Stimulated activated naive B cell treated with anti-CD40 and anti-IgM and Interleukin-4, amounts not matched to agents 10 μg/mL and 1 μg/mL and 100 μg/mL, for 72 hours (primary cell): ENCODE results near the gene ATXN1.
"Not testable (repeated sequence)": the region's sequence is repeated elsewhere in the genome, so short reads cannot be mapped to it uniquely, and the experiment has no call there.

Experiments
- ATAC-seq, 2 donors: fragments of 150-1000 bp; cut with Tn5 transposase; replicated peaks; 2 replicates each; pipeline ENCODE4 v1.10.0; 2021; ENCODE audit warnings: moderate library complexity in 1 of 2
- DNase-seq: peaks from one replicate; pipeline ENCODE4 v3.0.0; 2021
- H3K27ac Mint-ChIP-seq: one replicate; pipeline ENCODE4 v1.8.0; 2022; ENCODE audit warnings: mild to moderate bottlenecking, mixed read lengths
- H3K27me3 Mint-ChIP-seq, 2 donors: one replicate each; pipeline ENCODE4 v1.8.0; 2022; ENCODE audit warnings: mixed read lengths in 2 of 2
- H3K36me3 Mint-ChIP-seq, 2 donors: one replicate each; pipeline ENCODE4 v1.8.0; 2022; ENCODE audit warnings: mixed read lengths in 2 of 2, mild to moderate bottlenecking in 1 of 2
- H3K4me1 Mint-ChIP-seq, 2 donors: one replicate each; pipeline ENCODE4 v1.8.0; 2022; ENCODE audit warnings: mixed read lengths in 2 of 2, mild to moderate bottlenecking in 1 of 2
- H3K4me3 Mint-ChIP-seq, 2 donors: one replicate each; pipeline ENCODE4 v1.8.0; 2022; ENCODE audit warnings: mild to moderate bottlenecking in 2 of 2, mixed read lengths in 2 of 2, moderate library complexity in 1 of 2
- H3K9me3 Mint-ChIP-seq, 2 donors: one replicate each; pipeline ENCODE4 v1.8.0; 2022; ENCODE audit warnings: mixed read lengths in 2 of 2, mild to moderate bottlenecking in 1 of 2

Gene ATXN1

DNA sequence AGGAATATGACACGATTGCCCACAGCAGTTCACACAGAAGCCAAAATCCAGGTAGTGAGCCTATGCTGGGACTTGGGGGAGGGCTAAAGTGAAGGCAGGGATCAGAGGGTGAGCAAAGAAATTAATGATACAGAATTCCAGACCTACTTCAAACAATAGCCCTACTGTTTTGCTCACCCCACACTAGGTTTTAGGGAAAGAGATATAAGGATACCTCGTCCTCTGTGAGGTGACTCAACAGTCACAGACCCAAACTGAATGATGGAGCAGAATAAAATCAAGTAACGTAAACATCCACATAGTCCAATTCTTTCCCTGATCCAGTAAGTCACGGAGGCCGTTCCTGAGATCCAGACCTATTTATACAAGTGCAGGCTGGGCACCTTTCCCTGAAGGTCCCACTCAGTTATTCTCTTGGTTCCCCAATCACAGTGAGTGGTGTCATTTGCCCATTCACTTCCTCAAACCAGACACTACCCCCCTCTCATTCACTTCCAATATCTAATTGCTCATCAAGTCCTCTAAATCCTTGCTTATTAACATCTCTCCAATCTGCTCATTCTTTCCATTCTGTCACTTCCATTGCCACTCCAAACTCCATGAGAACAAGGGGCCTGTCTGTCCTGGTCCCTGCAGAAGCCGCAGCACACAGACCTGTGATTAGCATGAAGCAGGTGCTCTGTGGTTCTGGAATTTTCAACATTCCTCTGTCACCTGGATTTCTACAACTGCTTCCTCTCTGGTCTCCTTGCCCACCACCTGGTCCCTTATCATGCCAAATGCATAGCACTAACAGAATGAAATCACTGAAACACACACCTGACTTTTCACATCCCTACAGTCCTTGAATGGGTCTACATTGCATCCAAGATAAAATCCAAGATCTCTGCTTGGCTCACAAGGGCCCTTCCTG, 55.9 kb downstream of the ATXN1 start:
- peaks cover 0 to 2% of the 10 kb centered on the region in 2 donors for H3K9me3 Mint-ChIP-seq
- H3K4me3 Mint-ChIP-seq = peak overlapping the region; percentile 1 to 18
- no peak for DNase-seq
- peaks cover 18 to 42% of the 10 kb centered on the region in 2 donors for H3K36me3 Mint-ChIP-seq
- peak; percentile 26 to 38 for ATAC-seq
- no peaks in the 10 kb centered on the region for H3K27me3 Mint-ChIP-seq
- peaks cover 40 to 70% of the 10 kb centered on the region in 2 donors for H3K4me1 Mint-ChIP-seq
- H3K27ac Mint-ChIP-seq = no peak overlapping the region

DNA sequence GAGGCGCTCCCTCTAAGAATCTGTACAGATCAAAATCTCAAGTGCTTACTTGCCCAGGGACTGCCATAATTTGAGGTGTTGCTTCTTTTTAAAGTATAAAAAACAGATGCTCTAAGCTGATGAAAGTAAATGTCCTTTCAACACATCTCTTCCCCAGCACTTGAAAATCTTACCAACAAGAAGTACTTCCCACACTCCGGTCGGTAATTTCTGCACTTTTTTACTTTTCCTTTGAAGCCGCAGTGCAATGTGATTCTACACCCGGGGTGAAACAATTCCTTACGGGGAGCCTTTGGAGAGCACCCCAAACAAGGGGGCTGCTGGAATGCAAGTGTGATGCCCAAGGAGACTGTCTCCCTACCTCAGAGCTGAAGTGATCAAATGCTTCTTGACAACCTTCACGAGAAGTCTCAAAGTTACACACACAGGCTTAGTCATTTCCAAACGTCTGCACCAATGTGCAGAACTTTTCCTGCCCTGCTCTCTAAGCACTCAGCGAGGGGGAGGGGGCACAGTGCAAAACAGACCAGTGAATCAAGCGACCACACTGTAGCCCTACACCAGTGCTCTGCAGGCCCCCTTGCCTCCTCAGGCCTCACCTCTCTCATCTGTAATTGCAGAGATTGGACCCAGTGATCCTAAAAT, 56.7 kb downstream of the ATXN1 start:
- DNase-seq = no peak
- Mint-ChIP-seq H3K4me3 (peak overlapping the region; percentile 56 to 78), H3K27ac (peak overlapping the region; percentile 38), H3K27me3 (no peaks in the 10 kb centered on the region), H3K4me1 (peaks cover 43 to 78% of the 10 kb centered on the region in 2 donors), H3K36me3 (peaks cover 18 to 42% of the 10 kb centered on the region in 2 donors), H3K9me3 (peaks cover 0 to 2% of the 10 kb centered on the region in 2 donors)
- peak; percentile 78 to 82 for ATAC-seq

DNA sequence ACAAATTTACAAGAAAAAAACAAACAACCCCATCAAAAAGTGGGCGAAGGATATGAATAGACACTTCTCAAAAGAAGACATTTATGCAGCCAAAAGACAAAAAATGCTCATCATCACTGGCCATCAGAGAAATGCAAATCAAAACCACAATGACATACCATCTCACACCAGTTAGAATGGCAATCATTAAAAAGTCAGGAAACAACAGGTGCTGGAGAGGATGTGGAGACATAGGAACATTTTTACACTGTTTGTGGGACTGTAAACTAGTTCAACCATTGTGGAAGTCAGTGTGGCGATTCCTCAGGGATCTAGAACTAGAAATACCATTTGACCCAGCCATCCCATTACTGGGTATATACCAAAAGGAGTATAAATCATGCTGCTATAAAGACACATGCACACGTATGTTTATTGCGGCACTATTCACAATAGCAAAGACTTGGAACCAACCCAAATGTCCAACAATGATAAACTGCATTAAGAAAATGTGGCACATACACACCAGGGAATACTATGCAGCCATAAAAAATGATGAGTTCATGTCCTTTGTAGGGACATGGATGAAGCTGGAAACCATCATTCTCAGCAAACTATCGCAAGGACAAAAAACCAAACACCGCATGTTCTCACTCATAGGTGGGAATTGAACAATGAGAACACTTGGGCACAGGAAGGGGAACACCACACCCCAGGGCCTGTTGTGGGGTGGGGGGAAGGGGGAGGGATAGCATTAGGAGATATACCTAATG, 58.5 kb downstream of the ATXN1 start:
- not testable (repeated sequence) for H3K27me3 Mint-ChIP-seq, H3K27ac Mint-ChIP-seq, ATAC-seq, H3K9me3 Mint-ChIP-seq, H3K4me3 Mint-ChIP-seq, DNase-seq
- peaks cover 51 to 80% of the 10 kb centered on the region in 2 donors for H3K4me1 Mint-ChIP-seq
- peaks cover 19 to 42% of the 10 kb centered on the region in 2 donors for H3K36me3 Mint-ChIP-seq

DNA sequence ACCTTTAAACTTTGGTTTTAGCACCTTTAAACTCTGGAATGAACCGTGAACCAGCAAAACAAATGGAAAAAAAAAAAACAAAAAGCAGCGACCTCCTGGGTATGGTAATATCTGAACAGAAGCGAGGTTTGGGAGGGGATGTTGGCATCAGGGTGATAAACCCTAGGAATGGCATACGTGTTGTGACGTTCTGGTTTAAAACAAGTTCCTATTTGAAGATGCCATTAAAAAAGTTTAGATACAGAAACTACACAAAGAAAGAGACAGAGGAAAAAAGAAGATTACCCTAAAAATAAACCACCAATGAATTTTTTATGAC, 60.4 kb downstream of the ATXN1 start:
- Mint-ChIP-seq H3K27ac (peak overlapping the region; percentile 88), H3K36me3 (peaks cover 23 to 31% of the 10 kb centered on the region in 2 donors)

DNA sequence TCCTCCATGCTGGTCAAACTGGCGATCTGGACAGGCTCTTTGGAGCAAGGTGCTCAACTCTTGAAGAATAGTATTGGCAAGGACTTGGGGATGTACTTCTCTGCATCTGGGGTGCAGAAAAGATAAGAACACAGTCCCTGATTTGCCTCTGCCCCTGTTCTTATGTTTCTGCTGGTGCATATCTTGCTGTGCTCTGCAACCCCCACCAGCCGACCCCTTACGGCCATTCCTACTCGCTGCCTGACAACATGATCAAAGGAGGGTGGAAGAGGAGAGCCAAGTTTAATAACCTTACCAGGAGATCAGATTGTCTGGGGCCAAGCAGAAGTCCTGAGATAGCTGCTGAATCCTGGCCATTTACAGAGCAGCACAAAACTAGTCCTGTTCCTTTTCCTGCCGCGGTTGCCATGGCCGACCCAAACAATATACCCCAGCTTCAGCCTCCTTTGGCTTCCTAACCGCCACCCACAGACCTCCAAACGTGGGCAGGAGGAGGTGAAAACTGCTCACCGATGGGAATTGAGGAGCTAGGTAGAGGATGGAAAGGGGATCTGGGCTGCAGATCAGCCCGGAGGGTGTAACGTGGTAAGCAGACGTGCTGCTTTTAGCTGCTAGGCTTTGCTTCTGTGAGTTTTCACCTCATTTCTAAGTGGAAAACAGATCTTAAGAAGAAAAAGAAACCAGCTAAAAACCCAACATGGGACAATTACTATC, 60.9 kb downstream of the ATXN1 start:
- Mint-ChIP-seq H3K9me3 (no peaks in the 10 kb centered on the region), H3K36me3 (peaks cover 21 to 28% of the 10 kb centered on the region in 2 donors), H3K4me1 (peaks cover 45 to 77% of the 10 kb centered on the region in 2 donors), H3K27me3 (no peaks in the 10 kb centered on the region), H3K4me3 (peak overlapping the region; percentile 76 to 77), H3K27ac (peak overlapping the region; percentile 88)
- no peak for DNase-seq
- peak; percentile 24 to 27 for ATAC-seq

More for the DNA sequence above, 60.4 kb downstream of the ATXN1 start:
- Mint-ChIP-seq H3K4me3 (peak overlapping the region; percentile 76 to 77), H3K27me3 (no peaks in the 10 kb centered on the region), H3K9me3 (no peaks in the 10 kb centered on the region), H3K4me1 (peaks cover 49 to 79% of the 10 kb centered on the region in 2 donors)
- ATAC-seq (no peak), DNase-seq (no peak)

DNA sequence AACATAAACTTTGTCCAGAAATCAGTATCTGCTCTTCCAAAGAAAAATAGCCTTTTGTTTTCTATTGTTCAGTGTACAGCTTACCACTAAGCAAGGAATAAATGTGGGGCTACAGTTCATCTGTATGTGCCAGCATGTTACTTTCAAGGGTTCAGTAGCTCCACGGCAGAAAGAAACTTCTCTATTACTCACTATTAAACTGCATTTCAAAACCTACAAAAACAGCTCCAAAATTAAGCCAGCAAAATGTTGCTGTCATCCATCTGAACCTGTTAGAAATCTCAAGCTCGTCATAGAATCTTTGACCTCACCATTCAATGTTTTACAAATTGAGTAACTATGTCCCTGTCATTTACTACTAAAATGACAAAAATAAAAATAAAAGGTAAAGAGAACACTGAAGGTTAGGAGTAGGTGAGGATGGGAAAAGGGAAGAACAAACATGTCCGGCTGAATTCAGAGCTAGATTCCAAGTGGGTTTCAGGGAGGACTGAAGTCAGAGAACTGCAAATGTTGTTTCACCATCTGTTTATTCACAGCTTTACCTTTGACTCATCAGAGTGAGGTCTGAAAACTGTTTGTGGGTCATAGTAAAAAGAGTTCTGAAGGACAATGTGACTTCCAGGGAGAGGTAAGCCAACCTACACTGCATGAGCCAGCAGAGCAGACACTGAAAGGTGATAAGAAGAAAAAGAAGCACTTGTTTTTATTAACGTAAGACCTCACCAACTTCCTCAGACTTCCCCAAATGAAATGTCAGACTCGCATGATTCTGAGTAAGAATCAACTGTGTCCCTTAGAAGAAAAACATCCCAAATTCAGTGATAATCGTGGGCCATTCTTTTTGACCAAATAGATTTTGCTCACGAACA, 62.0 kb downstream of the ATXN1 start:
- Mint-ChIP-seq H3K9me3 (peaks cover 3 to 5% of the 10 kb centered on the region in 2 donors), H3K27ac (peak overlapping the region; percentile 88), H3K36me3 (peaks cover 26 to 31% of the 10 kb centered on the region in 2 donors), H3K4me1 (peaks cover 47 to 76% of the 10 kb centered on the region in 2 donors), H3K27me3 (no peaks in the 10 kb centered on the region), H3K4me3 (peak overlapping the region; percentile 14 to 76)
- ATAC-seq (peak; percentile 72 to 79), DNase-seq (peak; percentile 30)

DNA sequence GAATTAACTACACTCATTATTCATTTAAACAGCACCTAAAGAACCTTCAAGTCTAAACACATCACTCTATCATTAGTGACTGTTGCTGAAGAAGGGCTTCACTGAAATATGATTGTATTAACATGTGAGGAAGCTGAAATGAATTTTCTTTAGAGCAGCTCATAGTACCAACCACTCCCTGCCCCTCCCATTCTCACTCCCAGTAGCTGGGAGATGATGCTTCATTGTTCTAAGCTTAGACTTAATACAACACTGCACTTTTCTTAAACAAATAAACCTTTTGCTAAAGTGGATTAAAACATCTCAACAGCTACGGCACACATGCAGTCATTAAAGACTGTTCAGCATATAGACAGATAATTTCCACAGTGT, 63.1 kb downstream of the ATXN1 start:
- Mint-ChIP-seq H3K27me3 (no peaks in the 10 kb centered on the region), H3K4me3 (peak overlapping the region; percentile 59 to 65), H3K27ac (peak overlapping the region; percentile 88), H3K9me3 (peaks cover 3 to 5% of the 10 kb centered on the region in 2 donors), H3K4me1 (peaks cover 47 to 72% of the 10 kb centered on the region in 2 donors), H3K36me3 (peaks cover 28 to 31% of the 10 kb centered on the region in 2 donors)
- ATAC-seq = no peak
- no peak for DNase-seq

DNA sequence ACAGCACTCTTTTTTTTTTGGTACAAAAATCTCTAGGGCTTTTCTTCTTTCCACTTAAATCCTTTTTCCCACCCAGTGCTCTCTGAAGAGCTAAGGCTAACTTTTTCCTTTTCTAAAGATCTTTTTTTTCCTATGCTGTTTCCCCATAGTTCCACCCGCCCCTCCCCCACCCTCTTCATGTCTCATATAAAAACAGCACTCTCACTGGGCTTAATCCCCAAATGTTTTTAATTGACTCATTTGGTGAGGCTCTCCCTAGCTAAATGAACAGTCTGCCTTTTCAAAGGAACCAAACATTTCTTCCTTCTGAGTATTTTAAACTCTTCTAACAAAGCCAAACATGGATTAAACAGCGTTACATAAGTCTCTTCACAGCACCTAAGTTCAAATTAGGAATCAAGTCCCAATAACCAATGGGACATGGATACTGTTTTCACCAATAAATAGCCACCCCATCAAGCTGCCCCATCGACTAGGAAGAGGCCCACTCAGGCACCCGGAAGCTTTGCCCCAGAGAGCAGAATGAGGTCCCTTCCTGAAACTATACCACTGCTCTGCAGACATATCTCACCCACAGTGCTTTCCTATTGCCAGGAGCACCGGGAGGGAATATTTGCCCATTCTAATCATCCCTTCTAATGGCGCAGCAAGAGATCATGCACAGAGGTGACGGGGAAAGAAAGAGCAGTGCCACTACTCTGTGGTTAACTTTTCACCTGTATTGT, 63.7 kb downstream of the ATXN1 start:
- peaks cover 47 to 72% of the 10 kb centered on the region in 2 donors for H3K4me1 Mint-ChIP-seq
- H3K9me3 Mint-ChIP-seq = peaks cover 3 to 5% of the 10 kb centered on the region in 2 donors
- no peak for ATAC-seq
- H3K27me3 Mint-ChIP-seq = no peaks in the 10 kb centered on the region
- peak overlapping the region; percentile 88 for H3K27ac Mint-ChIP-seq
- no peak for DNase-seq
- H3K4me3 Mint-ChIP-seq = peak overlapping the region; percentile 59 to 65
- peaks cover 25 to 34% of the 10 kb centered on the region in 2 donors for H3K36me3 Mint-ChIP-seq

DNA sequence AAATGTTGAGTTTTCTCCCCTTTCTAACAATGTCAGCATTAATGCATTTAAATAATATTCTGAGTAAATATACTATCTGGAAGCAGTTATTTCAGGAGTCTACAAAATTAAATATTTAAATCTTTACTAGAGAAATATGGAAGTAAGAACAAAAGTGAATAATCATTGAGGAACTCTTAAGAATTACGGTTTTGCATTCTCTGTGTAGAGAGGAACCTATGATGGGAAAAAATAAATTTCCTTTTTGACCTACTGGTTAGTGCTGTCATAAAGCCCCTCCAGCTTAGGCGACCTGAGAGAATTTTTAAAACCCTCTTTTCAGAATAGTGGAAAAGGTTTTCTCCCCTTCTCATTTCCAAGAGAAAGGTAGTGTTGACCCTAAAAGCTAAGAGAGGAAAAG, 64.8 kb downstream of the ATXN1 start:
- H3K27me3 Mint-ChIP-seq = no peaks in the 10 kb centered on the region
- no peak overlapping the region for H3K4me3 Mint-ChIP-seq
- H3K9me3 Mint-ChIP-seq = peaks cover 3 to 5% of the 10 kb centered on the region in 2 donors
- H3K36me3 Mint-ChIP-seq = peaks cover 23 to 36% of the 10 kb centered on the region in 2 donors
- DNase-seq (no peak), ATAC-seq (no peak)
- H3K27ac Mint-ChIP-seq = peak overlapping the region; percentile 37
- peaks cover 50 to 73% of the 10 kb centered on the region in 2 donors for H3K4me1 Mint-ChIP-seq

DNA sequence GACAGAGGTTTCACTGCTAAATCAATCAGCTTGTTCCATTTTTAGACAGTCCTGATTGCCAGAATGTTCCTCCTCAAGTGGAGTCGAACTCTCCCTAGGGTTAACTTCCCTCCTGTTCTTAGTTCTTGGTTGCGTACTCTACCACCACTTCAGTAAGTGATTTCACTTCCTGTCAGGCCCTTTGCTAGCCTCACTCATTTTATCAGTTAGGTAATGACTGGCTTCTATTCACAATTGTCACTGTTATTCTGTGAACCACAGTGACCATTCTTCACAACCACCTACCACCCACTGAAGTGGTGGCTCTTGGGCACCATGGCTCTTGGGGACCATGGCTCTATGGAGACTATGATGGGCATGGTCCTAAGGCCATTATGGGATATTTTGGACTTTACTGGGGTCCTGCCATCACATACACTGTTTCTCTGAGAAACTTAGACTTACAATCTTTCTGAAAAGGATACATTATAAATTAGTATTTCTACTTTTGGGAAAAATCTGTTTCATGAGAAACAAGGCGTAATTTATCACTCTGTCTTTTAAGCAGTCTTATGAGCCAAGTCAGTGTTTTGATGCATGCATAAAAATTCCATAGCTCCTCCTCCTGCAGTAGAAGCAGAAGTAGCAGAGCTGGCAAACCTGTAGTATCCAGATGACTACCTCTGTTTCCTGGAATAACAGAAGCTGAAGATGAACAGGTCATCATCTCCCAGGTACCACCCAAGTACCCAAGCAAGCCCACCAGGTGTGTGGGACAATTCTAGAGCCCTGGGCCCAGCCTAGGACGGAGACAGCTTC, 66.3 kb downstream of the ATXN1 start:
- Mint-ChIP-seq H3K27ac (peak overlapping the region; percentile 81), H3K36me3 (peaks cover 24 to 37% of the 10 kb centered on the region in 2 donors), H3K27me3 (no peaks in the 10 kb centered on the region), H3K9me3 (peaks cover 3 to 5% of the 10 kb centered on the region in 2 donors), H3K4me3 (peak overlapping the region; percentile 32), H3K4me1 (peaks cover 46 to 73% of the 10 kb centered on the region in 2 donors)
- no peak for DNase-seq
- ATAC-seq = peak; percentile 65 to 70

DNA sequence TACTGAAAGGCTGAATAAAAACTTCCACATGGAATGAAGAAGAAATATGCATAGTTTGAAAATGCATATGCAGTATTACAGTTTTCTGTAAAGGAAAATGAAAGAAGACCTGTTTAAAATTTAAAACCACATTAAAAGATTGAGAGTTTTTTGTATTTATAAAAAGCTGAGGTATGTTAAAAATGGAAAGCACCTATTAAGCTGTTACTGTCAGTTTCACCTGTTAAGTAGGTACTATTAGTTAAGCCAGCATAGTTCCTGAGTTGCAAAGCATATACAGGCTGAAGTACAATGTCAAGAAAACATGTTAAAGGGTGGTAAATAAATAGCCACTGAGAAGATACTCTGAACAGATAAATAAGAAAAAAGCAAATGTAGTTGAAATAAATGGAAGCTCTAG, 69.9 kb downstream of the ATXN1 start:
- peaks cover 43 to 78% of the 10 kb centered on the region in 2 donors for H3K4me1 Mint-ChIP-seq
- no peak for DNase-seq
- H3K27ac Mint-ChIP-seq = peak overlapping the region; percentile 81
- peaks cover 3 to 5% of the 10 kb centered on the region in 2 donors for H3K9me3 Mint-ChIP-seq
- H3K27me3 Mint-ChIP-seq = no peaks in the 10 kb centered on the region
- H3K36me3 Mint-ChIP-seq = peaks cover 14 to 33% of the 10 kb centered on the region in 2 donors
- ATAC-seq = no peak
- no peak overlapping the region for H3K4me3 Mint-ChIP-seq
